Subcutaneous adipose tissue (tissue), 4 donors: ENCODE results near the gene TCERG1. TPM values are rescaled to one million over a fixed set of nuclear protein-coding genes. Genes with fewer than 3 reads are reported as not detected.

Source experiments
- CTCF ChIP-seq: fragments of 450-650 bp; IDR thresholded peaks from one replicate; pipeline ENCODE4 v1.5.1; 2016; ENCODE audit warnings: low read depth, mild to moderate bottlenecking, control low read depth, antibody characterized with exemption, moderate library complexity
- total RNA-seq, 4 donors: library from RNA; depleted of rRNA; stranded (reverse); fragments of >200 nt; gene quantifications; one replicate each; pipeline ENCODE4 v1.1.0, GENCODE V29; 2016

The TCERG1 gene
- total RNA-seq, 4 donors from 2014 or later, result 41.6 to 120 (median 59.2) TPM

DNA sequence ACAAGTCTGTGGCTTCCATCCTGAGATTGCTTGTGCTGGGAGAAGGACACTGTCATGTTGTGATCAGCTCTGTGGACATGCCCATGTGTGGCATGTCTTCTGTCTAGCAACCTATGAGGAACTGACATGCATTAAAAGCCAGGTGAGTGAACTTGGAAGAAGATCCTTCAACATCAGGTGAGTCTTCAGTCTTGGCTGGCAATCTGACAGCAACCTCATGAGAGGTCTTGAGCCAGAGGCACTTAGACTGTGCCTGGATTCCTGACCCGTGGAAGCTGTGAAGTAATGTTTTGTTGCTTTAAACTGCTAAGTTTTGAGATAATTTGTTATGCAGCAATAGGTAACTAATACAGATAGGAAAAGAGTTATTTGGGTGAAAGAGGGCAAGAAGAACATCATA lies 6.8 kb upstream of the TCERG1 start:
- no peak for TF ChIP-seq CTCF

- TF ChIP-seq CTCF, result no peak
These were observed 6.2 kb upstream of the TCERG1 start for GRCh38 chr5:146440870-146441495.

DNA sequence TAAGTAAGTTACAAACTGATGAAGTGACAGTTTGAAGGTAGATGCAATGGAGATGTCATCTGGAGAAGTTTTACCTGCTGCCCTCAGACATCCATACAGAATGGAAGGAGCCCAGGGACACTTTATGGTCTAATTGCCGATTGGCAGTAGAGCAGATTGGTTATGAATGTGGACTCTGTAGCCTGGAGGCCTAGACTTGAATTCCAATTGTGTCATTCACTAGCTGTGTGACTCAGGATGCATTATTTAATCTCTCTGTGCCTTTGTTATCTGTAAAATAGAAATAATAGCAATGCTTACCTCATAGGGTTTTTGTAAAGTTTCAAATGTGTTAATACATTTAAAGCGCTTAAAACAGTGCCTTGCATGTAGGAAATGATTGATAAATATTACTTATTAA lies 5.2 kb upstream of the TCERG1 start:
- no peak for TF ChIP-seq CTCF

DNA sequence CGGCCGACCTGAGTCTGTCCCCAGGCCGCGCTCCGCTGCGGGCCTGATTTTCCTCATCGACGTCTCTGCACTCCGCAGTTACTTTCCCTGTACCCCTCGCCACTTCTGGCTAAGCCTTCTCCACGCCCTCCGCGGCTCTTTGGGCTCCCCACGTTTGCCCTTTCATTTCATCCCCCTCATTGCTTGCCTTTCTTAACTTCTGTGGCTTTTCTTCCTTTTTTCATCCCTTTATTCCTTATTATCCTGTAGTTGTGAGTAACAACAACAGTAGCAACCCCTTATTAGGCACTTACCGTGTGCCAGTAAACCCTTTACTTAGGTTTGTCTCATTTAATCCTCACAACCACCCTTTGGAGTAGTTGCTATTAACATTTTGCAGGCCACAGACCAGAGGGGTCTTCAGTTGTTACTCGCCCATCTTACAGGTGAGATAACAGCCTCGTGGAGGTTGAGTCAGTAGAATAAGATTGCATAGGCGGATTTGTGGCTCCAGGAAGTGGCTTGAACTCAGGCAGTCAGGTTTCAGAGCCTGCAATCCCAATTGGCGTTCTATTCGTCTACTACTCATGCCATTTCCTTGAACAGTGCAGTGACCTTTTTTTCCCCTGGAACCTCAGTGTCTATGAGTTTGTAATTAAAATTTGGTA lies 724 bp downstream of the TCERG1 start:
- no peak for TF ChIP-seq CTCF

GRCh38 chr5:146448783-146449519 lies 1.8 kb downstream of the TCERG1 start:
- TF ChIP-seq CTCF, result no peak

DNA sequence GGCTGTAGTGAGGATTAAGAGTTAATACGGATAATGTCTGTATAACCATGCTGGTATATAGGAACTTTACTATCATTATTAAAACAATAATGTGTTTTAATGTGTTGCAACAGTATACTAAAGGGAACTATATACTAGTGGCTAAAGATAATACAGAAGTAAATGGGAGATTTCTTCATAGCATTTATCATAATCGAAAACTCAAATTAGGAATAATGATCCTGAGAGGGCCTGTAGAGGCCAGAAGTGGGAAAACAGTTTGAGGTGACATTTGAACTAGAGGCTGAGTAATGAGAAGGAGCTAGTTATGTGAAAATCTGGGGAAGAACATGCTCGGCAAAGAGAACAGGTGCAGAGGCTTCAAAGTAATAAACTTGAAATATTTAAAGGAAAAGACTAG lies 2.9 kb downstream of the TCERG1 start:
- no peak for TF ChIP-seq CTCF

DNA sequence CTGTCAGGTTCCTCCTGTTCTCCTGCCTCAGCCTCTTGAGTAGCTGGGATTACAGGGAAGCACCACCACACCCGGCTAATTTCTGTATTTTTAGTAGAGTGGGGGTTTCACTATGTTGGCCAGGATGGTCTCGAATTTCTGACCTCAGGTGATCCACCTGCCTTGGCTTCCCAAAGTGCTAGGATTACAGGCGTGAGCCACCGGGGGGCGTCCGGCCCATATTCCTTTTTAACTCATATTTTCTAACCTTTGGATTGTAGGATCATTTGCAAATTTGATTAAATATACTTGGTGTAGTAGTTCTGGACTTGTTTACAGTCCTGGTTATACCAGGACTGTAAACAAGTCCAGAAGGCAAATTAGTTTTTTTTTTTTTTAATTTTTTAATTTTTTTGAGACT lies 4.3 kb downstream of the TCERG1 start:
- TF ChIP-seq CTCF, result no peak
